Measurements from ENCODE around the gene ACOXL. TPM values are rescaled to one million over a fixed set of nuclear protein-coding genes. Genes with fewer than 3 reads are reported as not detected.
A peak's percentile ranks its signal among the peaks of the same experiment; 100 is the strongest.
"Not testable (repeated sequence)": the region's sequence is repeated elsewhere in the genome, so short reads cannot be mapped to it uniquely, and the experiment has no call there.

Gene ACOXL
- polyA plus RNA-seq, 4 donors = 0.06 to 0.56 TPM; not detected in 2

- DNase-seq = no peak
- FAIRE-seq = no peak
- 76 to 78% (median 77%) methylated on average over 20 of the region's 20 CpGs for WGBS, 3 donors
Measured at GRCh38 chr2:111042772-111043771, 310.7 kb downstream of the ACOXL start.

DNA sequence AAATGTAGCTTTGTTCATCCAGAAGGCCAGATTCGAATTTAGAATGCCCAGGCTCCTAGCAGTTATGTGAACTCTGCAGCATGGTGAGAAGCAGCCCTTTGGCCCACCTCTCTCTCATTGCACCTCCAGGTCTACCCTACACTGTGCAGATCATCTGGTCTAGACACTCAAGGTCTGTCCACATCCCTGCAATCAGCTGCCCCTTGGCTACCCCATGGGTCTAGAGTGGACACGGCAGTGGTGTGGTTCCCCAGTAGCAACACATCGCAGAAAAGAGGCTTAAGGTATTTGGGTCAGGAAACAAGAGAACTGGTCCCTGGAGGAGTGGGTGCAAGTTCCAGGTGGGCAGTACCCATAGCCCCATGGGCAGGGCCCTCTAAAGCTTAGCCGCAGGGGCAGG lies 311.7 kb downstream of the ACOXL start:
- H3K27ac ChIP-seq (ENCODE audit: low read depth in 1 of 3, low read length in 2 of 3) = no peak overlapping the region
- 59 to 82% (median 76%) methylated on average over 4 of the region's 4 CpGs for WGBS, 3 donors
- peaks cover 0 to 29% (median 0%) of the 10 kb centered on the region in 3 donors for H3K4me1 ChIP-seq (ENCODE audit: control insufficient read depth in 3 of 3, insufficient read depth in 2 of 3, low read depth in 1 of 3, low read length in 2 of 3)
- no peaks in the 10 kb centered on the region for H3K27me3 ChIP-seq (ENCODE audit: control insufficient read depth in 3 of 3, insufficient read depth in 3 of 3, low read length in 3 of 3)
- H3K36me3 ChIP-seq (ENCODE audit: control insufficient read depth in 3 of 3, insufficient read depth in 2 of 3, low read depth in 1 of 3, low read length in 3 of 3) = no peaks in the 10 kb centered on the region
- no peak overlapping the region for H3K4me3 ChIP-seq (ENCODE audit: low read depth in 1 of 3, low read length in 3 of 3)
- DNase-seq (no peak), FAIRE-seq (no peak)
- no peaks in the 10 kb centered on the region for H3K9me3 ChIP-seq (ENCODE audit: control insufficient read depth in 2 of 2, insufficient read depth in 1 of 2, low read depth in 1 of 2, low read length in 1 of 2)

More at GRCh38 chr2:111042772-111043771, 310.7 kb downstream of the ACOXL start:
- peaks cover 0 to 23% (median 0%) of the 10 kb centered on the region in 3 donors for H3K4me1 ChIP-seq (ENCODE audit: control insufficient read depth in 3 of 3, insufficient read depth in 2 of 3, low read depth in 1 of 3, low read length in 2 of 3)
- no peak overlapping the region for H3K27ac ChIP-seq (ENCODE audit: low read depth in 1 of 3, low read length in 2 of 3)
- no peak overlapping the region for H3K4me3 ChIP-seq (ENCODE audit: low read depth in 1 of 3, low read length in 3 of 3)
- H3K36me3 ChIP-seq (ENCODE audit: control insufficient read depth in 3 of 3, insufficient read depth in 2 of 3, low read depth in 1 of 3, low read length in 3 of 3) = no peaks in the 10 kb centered on the region
- no peaks in the 10 kb centered on the region for H3K9me3 ChIP-seq (ENCODE audit: control insufficient read depth in 2 of 2, insufficient read depth in 1 of 2, low read depth in 1 of 2, low read length in 1 of 2)
- no peaks in the 10 kb centered on the region for H3K27me3 ChIP-seq (ENCODE audit: control insufficient read depth in 3 of 3, insufficient read depth in 3 of 3, low read length in 3 of 3)

DNA sequence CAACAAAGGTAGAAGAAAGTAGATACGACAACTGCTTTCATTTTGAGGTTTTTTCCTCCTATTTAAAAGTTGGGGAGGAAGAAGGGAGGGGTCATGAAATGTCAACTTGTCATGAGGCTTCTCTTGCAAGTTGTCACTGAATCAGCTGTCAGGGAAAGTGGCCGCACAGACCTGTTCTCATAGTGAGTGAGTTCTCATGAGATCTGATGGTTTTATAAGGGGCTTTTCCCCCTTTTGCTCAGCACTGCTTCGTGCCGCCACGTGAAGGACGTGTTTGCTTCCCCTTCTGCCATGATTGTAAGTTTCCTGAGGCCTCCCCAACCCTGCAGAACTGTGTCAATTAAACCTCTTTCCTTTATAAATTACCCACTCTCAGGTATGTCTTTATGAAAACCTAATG lies 312.9 kb downstream of the ACOXL start:
- not testable (repeated sequence) for H3K9me3 ChIP-seq (ENCODE audit: control insufficient read depth in 2 of 2, insufficient read depth in 1 of 2, low read depth in 1 of 2, low read length in 1 of 2); H3K27ac ChIP-seq (ENCODE audit: low read depth in 1 of 3, low read length in 2 of 3); FAIRE-seq; H3K4me3 ChIP-seq (ENCODE audit: low read depth in 1 of 3, low read length in 3 of 3); H3K36me3 ChIP-seq (ENCODE audit: control insufficient read depth in 3 of 3, insufficient read depth in 2 of 3, low read depth in 1 of 3, low read length in 3 of 3); H3K27me3 ChIP-seq (ENCODE audit: control insufficient read depth in 3 of 3, insufficient read depth in 3 of 3, low read length in 3 of 3); DNase-seq
- WGBS, 3 donors = 85 to 98% (median 90%) methylated on average over 6 of the region's 6 CpGs
- H3K4me1 ChIP-seq (ENCODE audit: control insufficient read depth in 3 of 3, insufficient read depth in 2 of 3, low read depth in 1 of 3, low read length in 2 of 3) = peaks cover 0 to 37% (median 3%) of the 10 kb centered on the region in 3 donors

DNA sequence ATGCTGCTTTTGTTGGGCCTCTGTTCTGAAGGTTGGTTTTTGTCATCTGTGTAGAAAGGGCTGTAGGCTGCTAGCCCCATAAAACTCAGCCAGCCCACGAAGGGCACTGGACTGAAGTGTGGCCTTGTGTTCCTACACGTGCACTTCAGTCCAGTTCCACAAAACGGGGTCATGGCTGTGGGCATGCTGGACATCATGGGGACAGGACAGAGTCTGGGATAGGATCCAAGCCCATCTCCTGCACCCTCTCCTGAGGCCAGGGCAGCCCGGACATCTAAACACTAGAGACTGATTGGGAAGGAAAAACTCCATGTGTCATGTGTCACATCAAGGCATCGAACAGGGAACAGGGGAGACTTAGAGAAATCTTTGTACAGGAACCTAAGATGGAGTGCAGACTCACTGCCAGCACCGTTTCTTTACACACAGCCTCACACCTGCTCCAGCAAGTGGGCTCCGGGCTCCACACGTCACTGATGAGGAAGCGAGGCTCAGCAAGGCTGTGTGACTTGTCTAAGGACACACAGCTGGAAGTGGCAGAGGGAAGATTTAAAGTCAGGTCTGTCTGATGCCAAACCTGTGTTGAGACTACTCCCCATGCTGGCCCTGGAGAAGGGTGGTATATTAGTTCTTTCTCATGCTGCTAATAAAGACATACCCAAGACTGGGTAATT lies 313.5 kb downstream of the ACOXL start:
- Histone ChIP-seq H3K27ac (ENCODE audit: low read depth in 1 of 3, low read length in 2 of 3) (no peak overlapping the region), H3K4me1 (ENCODE audit: control insufficient read depth in 3 of 3, insufficient read depth in 2 of 3, low read depth in 1 of 3, low read length in 2 of 3) (peaks cover 0 to 41% (median 3%) of the 10 kb centered on the region in 3 donors), H3K4me3 (ENCODE audit: low read depth in 1 of 3, low read length in 3 of 3) (no peak overlapping the region), H3K27me3 (ENCODE audit: control insufficient read depth in 3 of 3, insufficient read depth in 3 of 3, low read length in 3 of 3) (no peaks in the 10 kb centered on the region), H3K36me3 (ENCODE audit: control insufficient read depth in 3 of 3, insufficient read depth in 2 of 3, low read depth in 1 of 3, low read length in 3 of 3) (no peaks in the 10 kb centered on the region), H3K9me3 (ENCODE audit: control insufficient read depth in 2 of 2, insufficient read depth in 1 of 2, low read depth in 1 of 2, low read length in 1 of 2) (no peaks in the 10 kb centered on the region)
- FAIRE-seq (no peak), DNase-seq (no peak)
- WGBS, 3 donors = 90 to 95% (median 93%) methylated on average over 9 of the region's 9 CpGs

- no peak overlapping the region for H3K27ac ChIP-seq (ENCODE audit: low read depth in 1 of 3, low read length in 2 of 3)
- DNase-seq = no peak
- no peak overlapping the region for H3K4me3 ChIP-seq (ENCODE audit: low read depth in 1 of 3, low read length in 3 of 3)
- H3K36me3 ChIP-seq (ENCODE audit: control insufficient read depth in 3 of 3, insufficient read depth in 2 of 3, low read depth in 1 of 3, low read length in 3 of 3) = no peaks in the 10 kb centered on the region
- 94 to 96% (median 95%) methylated on average over 5 of the region's 5 CpGs for WGBS, 3 donors
- H3K4me1 ChIP-seq (ENCODE audit: control insufficient read depth in 3 of 3, insufficient read depth in 2 of 3, low read depth in 1 of 3, low read length in 2 of 3) = peaks cover 0 to 41% (median 3%) of the 10 kb centered on the region in 3 donors
- no peaks in the 10 kb centered on the region for H3K27me3 ChIP-seq (ENCODE audit: control insufficient read depth in 3 of 3, insufficient read depth in 3 of 3, low read length in 3 of 3)
- H3K9me3 ChIP-seq (ENCODE audit: control insufficient read depth in 2 of 2, insufficient read depth in 1 of 2, low read depth in 1 of 2, low read length in 1 of 2) = no peaks in the 10 kb centered on the region
- no peak for FAIRE-seq
Measured at GRCh38 chr2:111046670-111047069, 314.3 kb downstream of the ACOXL start.

DNA sequence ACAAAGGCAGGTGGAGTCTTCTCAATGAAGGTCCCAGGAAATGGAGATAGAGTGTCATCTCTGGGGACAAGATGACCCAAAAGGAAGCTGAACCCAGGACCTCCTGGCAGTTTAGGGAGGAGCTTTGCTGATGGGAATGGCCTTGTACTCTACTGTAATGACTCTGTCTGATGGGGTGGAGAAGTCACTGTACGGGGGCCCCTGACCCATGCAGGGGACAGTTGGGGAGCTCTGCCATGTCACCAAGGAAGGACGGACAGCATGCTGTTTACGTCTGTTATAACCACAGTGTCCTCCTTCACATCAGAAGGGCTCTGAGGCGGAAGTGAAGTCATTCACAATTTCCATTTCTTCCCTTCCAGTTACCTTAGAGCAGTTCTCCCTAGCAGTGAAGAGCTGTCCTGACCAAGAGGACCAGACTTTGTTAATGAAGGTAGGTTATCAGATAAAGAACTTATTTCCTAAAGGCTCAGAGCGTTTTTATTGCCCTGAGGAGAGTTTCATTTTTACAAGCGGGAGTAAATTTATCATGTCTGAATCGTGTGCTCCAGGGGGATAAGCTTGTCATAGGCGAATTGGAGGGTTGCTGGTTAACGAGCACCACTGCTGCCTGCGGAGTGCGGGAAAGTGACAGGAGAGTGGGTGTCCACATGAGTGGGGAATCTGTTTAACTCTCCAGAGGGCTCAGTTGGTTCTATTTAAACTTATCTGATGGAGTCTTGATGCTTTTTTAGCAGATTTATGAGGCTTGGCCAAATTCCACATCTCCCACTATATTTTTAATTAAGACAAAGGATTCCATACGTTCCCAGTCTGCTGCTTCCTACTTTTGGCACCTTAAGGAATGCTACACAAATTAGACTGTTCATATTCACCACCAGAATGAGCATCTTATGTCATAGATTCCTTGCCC lies 316.7 kb downstream of the ACOXL start:
- no peak for FAIRE-seq
- Histone ChIP-seq H3K4me1 (ENCODE audit: control insufficient read depth in 3 of 3, insufficient read depth in 2 of 3, low read depth in 1 of 3, low read length in 2 of 3) (peaks cover 0 to 37% (median 3%) of the 10 kb centered on the region in 3 donors), H3K9me3 (ENCODE audit: control insufficient read depth in 2 of 2, insufficient read depth in 1 of 2, low read depth in 1 of 2, low read length in 1 of 2) (no peaks in the 10 kb centered on the region), H3K36me3 (ENCODE audit: control insufficient read depth in 3 of 3, insufficient read depth in 2 of 3, low read depth in 1 of 3, low read length in 3 of 3) (no peaks in the 10 kb centered on the region), H3K27ac (ENCODE audit: low read depth in 1 of 3, low read length in 2 of 3) (peak overlapping the region in 1 of 3 donors; percentile 31), H3K4me3 (ENCODE audit: low read depth in 1 of 3, low read length in 3 of 3) (no peak overlapping the region), H3K27me3 (ENCODE audit: control insufficient read depth in 3 of 3, insufficient read depth in 3 of 3, low read length in 3 of 3) (peaks cover 0 to 4% (median 0%) of the 10 kb centered on the region in 3 donors)
- 33 to 64% (median 48%) methylated on average over 12 of the region's 12 CpGs for WGBS, 3 donors
- peak in 1 of 2 donors; percentile 48 for DNase-seq

DNA sequence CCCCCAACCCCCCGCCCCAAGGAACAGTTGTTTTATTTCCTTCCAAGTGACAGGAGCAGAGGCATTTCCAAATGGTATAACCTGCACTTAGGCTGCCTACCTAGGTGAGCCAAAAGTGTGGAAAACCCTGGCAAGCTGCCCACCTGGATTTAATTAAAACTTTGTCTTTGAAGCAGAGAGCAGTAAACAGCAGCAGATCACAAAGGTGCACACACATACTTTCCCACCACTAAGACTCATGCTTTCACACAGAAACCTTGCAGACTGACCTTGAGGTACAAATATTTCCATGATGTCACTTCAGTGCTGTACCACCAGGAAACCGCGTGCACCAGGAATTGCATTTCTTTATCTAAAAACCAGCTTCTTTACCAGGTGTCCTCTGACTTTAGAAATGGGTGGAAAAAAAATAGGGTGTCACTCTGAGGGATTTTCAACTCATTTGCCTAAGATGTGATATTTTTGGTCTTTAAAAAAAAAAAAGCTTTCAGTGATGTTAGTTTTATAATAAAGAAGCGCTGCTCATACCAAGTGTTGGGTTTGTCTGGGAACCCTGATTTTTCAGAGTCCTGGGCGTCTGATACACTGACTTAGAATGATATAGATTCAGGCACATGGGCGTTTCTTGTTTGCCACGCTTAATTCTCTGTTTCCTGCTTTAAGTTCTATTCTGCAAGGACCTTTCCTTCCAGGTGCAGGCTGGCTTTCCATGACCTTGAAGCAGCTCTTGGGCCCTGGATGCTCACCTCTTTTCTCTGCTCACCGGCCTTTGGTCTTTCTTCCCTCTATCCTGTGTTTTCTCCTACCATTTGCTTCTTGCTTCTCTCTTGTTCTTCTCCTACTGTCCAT lies 317.6 kb downstream of the ACOXL start:
- Histone ChIP-seq H3K27ac (ENCODE audit: low read depth in 1 of 3, low read length in 2 of 3) (peak overlapping the region in 1 of 3 donors; percentile 31), H3K36me3 (ENCODE audit: control insufficient read depth in 3 of 3, insufficient read depth in 2 of 3, low read depth in 1 of 3, low read length in 3 of 3) (no peaks in the 10 kb centered on the region), H3K4me3 (ENCODE audit: low read depth in 1 of 3, low read length in 3 of 3) (no peak overlapping the region), H3K27me3 (ENCODE audit: control insufficient read depth in 3 of 3, insufficient read depth in 3 of 3, low read length in 3 of 3) (peaks cover 0 to 4% (median 0%) of the 10 kb centered on the region in 3 donors), H3K4me1 (ENCODE audit: control insufficient read depth in 3 of 3, insufficient read depth in 2 of 3, low read depth in 1 of 3, low read length in 2 of 3) (peaks cover 0 to 35% (median 3%) of the 10 kb centered on the region in 3 donors), H3K9me3 (ENCODE audit: control insufficient read depth in 2 of 2, insufficient read depth in 1 of 2, low read depth in 1 of 2, low read length in 1 of 2) (no peaks in the 10 kb centered on the region)
- DNase-seq (peak; percentile 29 to 82), FAIRE-seq (no peak)
- 35 to 57% (median 39%) methylated on average over 8 of the region's 8 CpGs for WGBS, 3 donors

Data from small intestine (tissue), 7 donors.